GM12801 (cell line): ENCODE results near the gene RASGRP2.

Experiments used
- CTCF ChIP-seq: IDR thresholded peaks from one replicate; pipeline ENCODE4 v1.5.1; 2011; ENCODE audit warnings: control low read depth; ENCODE audit not compliant: insufficient read length; ENCODE audit errors: extremely low read depth

Gene RASGRP2

GRCh38 chr11:64776875-64777274 lies 32.9 kb upstream of the RASGRP2 start:
- no peak for TF ChIP-seq CTCF

DNA sequence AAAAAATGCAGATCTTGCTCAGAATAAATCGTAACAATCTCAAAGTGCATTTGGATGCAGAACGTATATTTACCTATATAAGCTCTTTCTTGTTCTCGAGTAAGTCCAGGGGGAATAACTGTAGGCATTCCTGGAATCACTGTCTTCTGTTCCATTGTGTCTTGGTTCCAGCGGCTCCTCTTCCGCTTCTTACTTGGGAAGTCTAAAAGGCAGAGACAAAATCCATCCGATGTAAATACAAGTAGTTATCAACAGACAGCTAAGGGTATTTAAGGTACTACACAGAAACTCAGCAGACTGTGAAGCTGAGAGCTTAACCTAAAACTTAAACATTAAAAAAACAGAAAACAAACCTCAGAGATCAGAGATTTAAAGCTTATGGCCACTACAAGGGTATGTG lies 32.5 kb upstream of the RASGRP2 start:
- no peak for TF ChIP-seq CTCF

GRCh38 chr11:64774144-64774543 lies 30.2 kb upstream of the RASGRP2 start:
- no peak for TF ChIP-seq CTCF

DNA sequence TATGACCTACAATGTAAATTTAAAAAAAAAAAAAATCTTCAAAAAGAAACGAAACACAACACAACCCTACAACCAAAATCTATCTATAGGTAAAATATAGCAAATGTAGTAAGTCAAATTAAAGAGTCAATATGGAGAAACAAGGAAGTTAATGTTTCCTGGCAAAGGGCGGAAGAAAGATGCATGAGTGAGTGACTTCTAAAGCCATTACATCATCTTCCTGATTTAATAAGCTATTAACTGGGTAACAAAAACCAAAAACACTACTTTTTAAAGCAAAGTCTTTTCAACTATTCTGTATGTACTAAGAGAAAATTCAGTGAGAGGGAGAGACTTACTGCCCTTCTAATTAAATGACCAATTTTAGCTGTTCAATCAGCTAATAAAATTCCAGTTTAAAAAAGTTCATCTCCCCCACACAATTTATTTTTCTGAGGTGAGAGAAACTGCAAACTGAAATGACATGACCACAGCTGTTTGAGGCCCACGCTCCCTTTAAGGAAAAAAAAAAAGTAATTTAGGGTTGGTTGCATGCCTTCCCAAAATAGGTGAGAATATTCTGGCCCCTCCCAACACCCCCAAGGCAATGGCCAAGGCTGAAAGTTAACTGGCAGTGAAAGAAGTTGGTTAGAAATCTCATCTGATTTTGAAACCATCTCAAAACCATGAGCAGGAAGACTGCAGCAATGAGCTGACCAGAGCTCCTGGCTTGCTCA lies 28.5 kb upstream of the RASGRP2 start:
- no peak for TF ChIP-seq CTCF

GRCh38 chr11:64771861-64772260 lies 27.9 kb upstream of the RASGRP2 start:
- no peak for TF ChIP-seq CTCF

DNA sequence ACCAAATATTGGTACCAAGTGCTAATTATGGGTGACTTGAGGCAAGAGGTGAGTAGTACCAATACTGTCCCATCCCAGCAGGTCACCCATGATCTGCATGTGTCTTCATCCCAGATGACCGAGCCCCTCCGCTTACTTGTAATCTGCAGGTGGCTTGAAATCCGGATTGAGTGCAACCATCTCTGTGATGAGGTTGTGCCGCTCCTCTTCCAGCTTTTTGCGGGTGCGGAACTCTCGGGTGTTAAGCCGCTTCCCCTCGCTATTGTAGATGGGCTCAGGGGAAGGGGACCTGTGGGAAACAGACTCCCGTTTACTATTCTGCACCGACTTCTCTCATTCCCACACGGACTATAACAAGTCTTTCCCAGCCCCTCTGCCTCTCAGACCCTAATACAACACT lies 26.2 kb upstream of the RASGRP2 start:
- TF ChIP-seq CTCF: no peak

GRCh38 chr11:64769283-64769682 lies 25.3 kb upstream of the RASGRP2 start:
- no peak for TF ChIP-seq CTCF
